Epithelial cell of esophagus (primary cell): ENCODE results near the gene SLC13A2.
"Not testable (repeated sequence)": the region's sequence is repeated elsewhere in the genome, so short reads cannot be mapped to it uniquely, and the experiment has no call there.

ENCODE experiments used
- DNase-seq: peaks from one replicate; pipeline ENCODE4 v3.0.0; 2010; ENCODE audit warnings: low read depth
- H3K4me3 ChIP-seq: 2 replicates; pipeline ENCODE4 v1.5.1; 2011; ENCODE audit warnings: mild to moderate bottlenecking, low read length, control low read depth
- TF ChIP-seq, protein P1 (sequence below): IDR thresholded peaks from 2 replicates; pipeline ENCODE4 v1.5.1; 2011; ENCODE audit warnings: low read depth, mild to moderate bottlenecking, low read length, control low read depth, inconsistent platforms; ENCODE audit not compliant: insufficient read depth; ENCODE audit errors: missing control alignments

Gene SLC13A2

GRCh38 chr17:28519236-28519635 is 45.8 kb downstream of the SLC13A2 start:
- TF ChIP-seq, protein P1, sequence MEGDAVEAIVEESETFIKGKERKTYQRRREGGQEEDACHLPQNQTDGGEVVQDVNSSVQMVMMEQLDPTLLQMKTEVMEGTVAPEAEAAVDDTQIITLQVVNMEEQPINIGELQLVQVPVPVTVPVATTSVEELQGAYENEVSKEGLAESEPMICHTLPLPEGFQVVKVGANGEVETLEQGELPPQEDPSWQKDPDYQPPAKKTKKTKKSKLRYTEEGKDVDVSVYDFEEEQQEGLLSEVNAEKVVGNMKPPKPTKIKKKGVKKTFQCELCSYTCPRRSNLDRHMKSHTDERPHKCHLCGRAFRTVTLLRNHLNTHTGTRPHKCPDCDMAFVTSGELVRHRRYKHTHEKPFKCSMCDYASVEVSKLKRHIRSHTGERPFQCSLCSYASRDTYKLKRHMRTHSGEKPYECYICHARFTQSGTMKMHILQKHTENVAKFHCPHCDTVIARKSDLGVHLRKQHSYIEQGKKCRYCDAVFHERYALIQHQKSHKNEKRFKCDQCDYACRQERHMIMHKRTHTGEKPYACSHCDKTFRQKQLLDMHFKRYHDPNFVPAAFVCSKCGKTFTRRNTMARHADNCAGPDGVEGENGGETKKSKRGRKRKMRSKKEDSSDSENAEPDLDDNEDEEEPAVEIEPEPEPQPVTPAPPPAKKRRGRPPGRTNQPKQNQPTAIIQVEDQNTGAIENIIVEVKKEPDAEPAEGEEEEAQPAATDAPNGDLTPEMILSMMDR: no peak
- H3K4me3 ChIP-seq: no peak overlapping the region
- DNase-seq: no peak

DNA sequence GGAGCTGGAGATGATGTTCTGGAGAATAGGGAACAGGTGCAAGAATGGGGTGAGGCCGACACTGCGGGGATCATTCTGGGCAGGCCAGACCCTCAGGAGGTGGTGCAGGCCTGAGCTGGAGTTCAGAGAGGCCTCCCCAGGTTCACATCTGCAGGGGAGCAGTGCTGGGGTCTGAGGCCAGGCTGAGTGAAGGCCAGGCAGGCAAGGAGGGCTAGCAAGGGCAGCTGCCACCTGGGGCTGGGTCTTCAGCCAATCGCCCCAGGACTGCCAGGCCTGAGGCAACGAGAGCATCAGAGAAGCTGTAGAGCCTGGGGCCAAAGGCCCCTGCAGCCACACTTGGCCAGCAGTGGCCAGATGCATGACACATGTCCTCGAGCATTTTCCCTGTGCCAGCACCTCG is 47.2 kb downstream of the SLC13A2 start:
- no peak for DNase-seq
- H3K4me3 ChIP-seq: no peak overlapping the region
- TF ChIP-seq, protein P1: no peak

DNA sequence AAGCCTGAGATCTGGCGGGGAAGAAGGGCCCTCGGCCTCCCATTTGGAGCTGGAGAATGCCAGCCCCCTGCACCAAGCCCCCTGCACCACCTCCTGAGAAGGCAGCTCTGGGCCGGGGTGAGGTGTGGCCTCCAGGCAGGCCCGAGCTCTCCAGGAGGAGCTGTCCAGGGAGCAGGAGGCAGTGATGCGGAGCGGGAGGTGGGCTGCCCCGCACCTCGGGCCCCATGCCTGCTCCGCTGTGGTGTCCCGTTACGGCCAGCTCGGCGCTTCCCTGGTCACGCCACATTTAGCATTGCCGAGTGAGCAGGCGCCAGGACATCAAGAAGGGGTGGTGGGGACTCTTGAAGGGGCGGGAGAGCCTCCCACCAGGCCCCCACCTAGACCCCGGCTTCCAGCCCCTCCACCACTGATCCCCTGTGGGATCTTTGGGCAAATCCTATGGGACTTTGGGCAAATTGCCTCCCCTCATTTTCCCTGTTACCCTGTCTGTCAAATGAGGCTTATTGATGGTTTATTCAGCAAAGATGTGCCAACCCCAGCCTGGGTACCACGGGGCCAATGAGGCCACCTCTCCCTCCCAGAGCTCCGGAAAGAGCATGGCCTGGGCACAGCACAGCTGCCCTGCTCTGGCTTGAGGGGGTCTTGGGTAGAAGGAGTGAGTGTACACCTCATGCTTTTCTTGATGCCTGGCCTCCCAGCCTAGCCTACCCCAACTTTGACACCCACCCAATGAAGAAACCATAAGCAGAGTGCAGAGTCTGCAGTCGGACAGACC is 48.1 kb downstream of the SLC13A2 start:
- no peak for DNase-seq
- TF ChIP-seq, protein P1: no peak
- no peak overlapping the region for H3K4me3 ChIP-seq

DNA sequence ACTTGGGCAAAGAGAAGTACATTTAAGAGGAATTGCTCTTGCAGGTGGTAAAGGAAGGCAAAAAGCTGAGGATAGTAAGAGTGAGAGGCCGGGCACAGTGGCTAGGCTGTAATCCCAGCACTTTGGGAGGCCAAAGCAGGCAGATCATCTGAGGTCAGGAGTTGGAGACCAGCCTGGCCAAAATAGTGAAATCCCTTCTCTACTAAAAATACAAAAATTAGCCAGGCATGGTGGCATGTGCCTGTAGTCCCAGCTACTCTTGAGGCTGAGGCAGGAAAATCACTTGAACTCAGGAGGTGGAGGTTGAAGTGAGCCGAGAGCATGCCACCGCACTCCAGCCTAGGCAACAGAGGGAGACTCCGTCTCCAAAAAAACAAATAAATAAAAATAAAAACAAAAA is 48.8 kb downstream of the SLC13A2 start:
- H3K4me3 ChIP-seq, DNase-seq: not testable (repeated sequence)

DNA sequence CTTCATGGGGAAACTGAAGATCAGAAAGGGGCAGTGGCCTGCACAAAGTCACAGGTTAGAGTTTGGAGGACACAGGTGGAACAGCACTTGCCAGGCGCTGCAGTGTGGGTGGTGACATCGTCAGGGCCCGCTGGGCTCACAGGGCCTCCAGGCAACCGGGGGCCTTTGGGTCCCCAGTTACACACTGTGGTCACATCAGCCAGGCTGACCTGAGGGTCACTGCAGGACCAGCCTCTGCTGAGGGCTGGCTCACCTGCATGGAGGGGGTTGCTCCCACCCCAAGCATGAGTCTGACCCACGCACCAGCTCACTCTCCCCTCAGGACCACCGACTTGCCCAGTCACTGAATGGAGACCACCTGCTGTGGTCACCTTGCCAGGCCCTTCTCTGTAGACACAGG is 49.7 kb downstream of the SLC13A2 start:
- TF ChIP-seq, protein P1: no peak
- H3K4me3 ChIP-seq: no peak overlapping the region
- no peak for DNase-seq

GRCh38 chr17:28523876-28524275 is 50.4 kb downstream of the SLC13A2 start:
- no peak for DNase-seq
- H3K4me3 ChIP-seq: no peak overlapping the region
- TF ChIP-seq, protein P1: no peak

DNA sequence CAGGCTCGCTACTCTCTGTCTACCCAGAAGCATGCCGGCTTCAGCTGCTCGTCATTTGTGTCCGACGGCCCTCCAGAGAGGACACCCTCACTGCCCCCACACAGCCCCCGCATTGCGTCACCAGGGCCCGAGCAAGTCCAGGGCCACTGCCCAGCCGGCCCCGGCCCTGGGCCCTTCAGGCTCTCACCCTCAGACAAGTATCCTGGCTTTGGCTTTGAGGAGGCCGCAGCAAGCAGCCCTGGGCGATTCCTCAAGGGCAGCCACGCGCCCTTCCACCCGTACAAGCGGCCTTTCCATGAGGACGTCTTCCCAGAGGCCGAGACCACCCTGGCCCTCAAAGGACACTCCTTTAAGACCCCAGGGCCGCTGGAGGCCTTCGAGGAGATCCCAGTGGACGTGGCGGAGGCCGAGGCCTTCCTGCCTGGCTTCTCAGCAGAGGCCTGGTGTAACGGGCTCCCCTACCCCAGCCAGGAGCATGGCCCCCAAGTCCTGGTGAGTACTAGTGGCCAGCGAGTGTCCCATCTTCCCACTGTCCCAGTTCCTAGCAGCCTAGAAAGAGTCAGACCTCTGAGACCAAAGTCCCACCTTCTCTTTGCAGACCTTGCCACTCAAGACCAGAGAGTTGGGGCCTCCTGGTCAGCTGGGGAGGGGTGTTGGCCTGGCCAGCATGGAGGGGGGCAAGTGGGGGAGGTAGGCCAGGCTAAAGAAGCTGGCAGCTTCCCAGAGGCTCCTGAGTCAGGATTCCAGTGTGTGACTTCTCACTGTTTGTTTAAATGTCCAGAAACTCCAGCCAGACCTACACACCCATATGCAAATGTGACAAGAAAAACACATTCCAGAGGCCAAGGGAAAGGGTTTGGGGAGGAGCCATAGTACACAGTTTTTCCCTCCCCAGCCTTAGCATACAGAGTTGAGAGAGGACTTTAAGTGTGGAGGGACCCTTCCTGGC is 51.3 kb downstream of the SLC13A2 start:
- TF ChIP-seq, protein P1: no peak
- H3K4me3 ChIP-seq: peak overlapping the region; percentile 38
- peak; percentile 81 for DNase-seq
